Activated naive CD4-positive, alpha-beta T cell treated with anti-CD3 and anti-CD28 coated beads, Interleukin-2, amount 50 U/mL, for 16 hours (primary cell): ENCODE results near the gene PRSS35.
"Not testable (repeated sequence)": the region's sequence is repeated elsewhere in the genome, so short reads cannot be mapped to it uniquely, and the experiment has no call there.

Experiments
- DNase-seq: peaks from one replicate; pipeline ENCODE4 v3.0.0-alpha.2; 2020

PRSS35 gene

GRCh38 chr6:83511901-83512681 is at the start of gene PRSS35:
Gene PRSS35, plus strand, starts transcription at chr6:83512534. Its CDS starts 10,908 bp downstream, at chr6:83523442.
- DNase-seq, result no peak

DNA sequence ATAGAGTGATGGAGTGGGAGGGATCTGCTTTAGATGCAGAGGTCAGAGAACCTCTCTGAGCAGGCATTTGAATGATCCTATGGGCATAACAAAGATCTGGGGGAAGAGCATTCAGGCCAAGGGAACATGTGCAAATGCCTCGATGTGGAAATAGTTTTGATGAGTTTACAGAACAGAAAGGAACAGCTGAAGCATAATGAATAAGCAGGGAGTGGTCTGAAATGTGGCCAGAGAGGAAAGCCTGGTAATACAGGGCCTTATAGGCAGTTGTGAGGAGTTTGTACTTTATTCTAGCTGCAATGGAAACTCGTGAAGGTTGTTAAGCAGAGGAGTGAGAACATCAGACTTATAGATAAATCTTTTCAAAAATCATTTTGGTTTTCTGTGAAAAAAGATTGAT is 48.4 kb upstream of the PRSS35 start:
- no peak for DNase-seq

DNA sequence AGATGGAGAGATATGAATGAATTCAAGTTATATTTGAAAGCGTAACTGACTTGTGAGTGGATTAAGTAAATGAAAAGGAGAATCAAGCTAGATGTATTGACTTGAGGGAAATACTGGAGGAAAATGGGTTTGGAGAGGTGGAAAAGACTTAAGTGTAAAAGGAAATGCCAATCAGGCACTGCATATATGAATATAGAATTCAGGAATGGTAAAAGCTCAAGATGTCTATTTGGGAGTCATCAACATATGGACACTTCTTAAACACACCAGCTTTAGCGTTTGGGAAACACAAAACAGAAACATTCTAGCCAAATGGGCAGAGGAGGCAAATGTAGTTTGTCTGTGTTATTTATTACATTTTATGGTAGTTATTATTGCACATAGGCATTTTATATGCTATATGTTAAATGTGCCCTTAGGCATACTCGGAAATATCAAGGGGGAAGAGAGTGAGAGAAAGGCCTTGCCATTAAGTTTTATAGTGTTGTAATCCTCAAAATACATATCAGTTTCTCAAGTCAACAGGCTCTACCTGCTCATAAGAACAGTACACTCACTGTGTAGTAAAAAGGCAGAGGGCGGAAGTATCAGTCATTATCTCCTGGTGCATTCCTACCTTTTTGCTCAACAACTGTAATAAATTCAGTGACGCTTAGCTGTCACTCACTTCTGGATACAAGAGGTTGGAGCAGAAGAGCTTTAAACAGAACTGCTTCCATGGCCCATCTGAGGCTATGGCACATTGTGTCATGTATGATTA is 47.8 kb upstream of the PRSS35 start:
- DNase-seq, result no peak

DNA sequence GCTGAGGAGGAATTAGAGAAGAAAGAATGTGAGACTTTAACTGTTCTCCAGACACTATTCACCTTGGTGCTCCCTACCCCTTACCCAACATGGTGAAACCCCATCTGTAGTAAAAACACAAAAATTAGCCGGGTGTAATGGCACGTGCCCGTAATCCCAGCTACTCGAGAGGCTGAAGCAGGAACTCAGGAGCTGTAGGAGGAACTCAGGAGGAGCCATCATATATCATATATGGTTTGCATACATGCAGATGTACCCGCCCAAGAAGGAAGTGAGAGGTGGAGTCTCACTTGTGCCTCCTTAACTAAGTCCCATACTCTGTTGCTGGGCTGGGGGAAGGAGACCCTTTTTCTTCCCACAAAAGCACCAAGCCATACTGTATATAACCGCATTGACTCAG is 46.0 kb upstream of the PRSS35 start:
- no peak for DNase-seq

GRCh38 chr6:83467620-83468036 is 44.7 kb upstream of the PRSS35 start:
- DNase-seq, result no peak

DNA sequence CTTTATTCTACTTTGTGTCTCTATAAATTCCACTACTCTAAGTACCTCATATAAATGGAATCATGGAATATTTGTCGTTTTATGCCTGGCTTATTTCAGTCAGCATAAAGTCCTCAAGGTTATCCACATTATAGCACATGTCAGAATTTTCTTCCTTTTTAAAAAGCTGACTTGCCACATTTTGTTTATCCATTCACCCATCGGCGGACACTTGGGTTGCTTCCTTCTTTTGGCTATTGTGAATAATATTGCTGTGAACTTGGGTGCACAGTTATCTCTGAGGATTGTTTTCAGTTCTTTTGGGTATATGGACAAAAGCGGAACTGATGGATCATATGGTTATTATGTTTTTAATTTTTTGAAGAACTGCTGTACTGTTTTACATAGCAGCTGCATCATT is 42.3 kb upstream of the PRSS35 start:
- DNase-seq, result no peak

DNA sequence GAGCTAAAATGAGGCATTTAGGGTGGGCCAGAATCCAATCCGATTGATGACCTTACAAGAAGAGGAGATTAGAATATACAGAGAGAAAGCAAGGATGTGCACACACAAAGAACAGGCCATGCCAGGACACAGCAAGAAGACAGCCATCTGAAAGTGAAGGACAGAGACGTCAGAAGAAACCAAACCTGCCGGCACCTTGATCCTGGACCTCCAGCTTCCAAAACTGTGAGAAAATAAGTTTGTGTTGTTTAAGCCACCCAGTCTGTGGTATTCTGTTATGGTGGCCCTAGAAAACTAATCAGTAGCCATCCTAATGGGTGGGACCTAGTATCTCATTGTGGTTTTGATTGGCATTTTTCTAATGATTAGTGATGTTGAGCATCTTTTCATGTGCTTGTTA is 41.7 kb upstream of the PRSS35 start:
- DNase-seq, result no peak

DNA sequence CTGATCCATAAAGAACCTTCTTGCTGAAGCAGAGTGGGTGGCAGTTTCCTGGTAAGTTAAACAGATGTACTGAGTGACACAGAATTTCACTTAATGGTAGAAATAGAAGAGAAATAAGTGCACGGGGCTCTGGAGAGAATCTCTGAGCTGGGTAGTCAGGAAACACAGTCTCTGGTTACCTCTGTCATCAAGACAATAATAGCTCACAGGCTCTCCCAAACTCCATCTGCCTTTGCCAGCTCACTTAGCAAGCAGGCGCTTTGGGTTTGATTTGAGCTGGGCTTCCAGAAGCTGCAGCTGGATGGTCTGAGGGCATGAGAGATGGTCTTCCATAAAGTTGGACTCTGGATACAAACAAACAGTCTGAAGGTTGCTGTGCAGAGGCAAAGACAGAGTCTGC is 39.6 kb upstream of the PRSS35 start:
- DNase-seq, result no peak

DNA sequence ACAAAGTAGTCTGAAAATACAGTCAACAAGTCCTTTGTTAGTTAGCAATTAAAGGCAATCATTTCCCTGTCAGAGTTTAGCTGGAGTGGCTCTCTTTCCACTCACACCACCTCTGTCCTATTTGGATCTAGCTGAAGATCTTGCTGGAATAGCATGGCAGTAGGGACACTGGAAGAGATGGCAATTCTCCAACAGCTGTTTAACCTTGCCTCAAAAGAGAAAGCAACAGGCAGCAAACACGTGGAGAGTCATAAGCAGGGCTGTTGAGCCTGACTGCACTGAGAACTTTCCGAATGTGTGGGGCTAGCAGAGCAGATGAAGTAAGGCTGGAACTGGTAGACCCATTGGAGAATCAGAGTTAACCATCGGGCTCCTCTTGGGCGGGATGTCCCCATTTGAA is 38.0 kb upstream of the PRSS35 start:
- DNase-seq, result no peak

DNA sequence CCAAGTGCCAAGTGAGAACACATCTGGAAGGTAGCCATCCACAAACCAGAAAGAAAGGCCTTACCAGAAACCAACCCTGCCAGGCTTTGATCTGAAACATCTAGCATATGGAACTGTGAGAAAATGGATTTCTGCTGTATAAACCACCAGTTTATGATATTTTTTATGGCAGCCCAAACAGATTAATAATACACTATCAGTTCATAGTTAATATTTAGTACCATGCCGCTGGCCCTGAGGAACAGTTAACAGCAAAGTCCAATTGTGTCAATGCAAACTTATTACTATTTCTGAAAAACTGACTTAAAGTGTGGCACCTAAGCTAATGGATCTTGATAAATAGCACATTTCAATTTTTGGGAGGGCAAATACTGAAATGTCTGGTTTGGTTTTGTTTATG is 35.4 kb upstream of the PRSS35 start:
- DNase-seq, result no peak

DNA sequence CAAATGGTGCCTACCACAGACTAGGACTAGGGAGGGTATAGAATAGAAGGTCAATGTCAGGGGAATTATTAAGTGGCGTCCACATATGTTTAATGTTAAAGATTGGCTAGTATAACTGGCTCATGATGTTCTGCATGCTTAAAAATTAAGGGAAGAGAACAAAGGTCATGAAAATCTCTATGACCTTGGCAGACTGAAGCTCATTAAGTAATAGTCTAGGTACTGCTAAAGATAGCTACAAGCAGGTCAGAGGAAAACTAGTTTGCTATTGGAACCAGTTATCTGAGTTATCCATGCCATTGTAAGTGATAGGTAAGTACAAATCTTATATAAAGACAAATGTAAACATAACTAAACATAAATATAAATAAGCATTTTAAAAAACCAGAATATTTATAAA is 32.9 kb upstream of the PRSS35 start:
- no peak for DNase-seq

GRCh38 chr6:83480470-83480869 is 31.9 kb upstream of the PRSS35 start:
- no peak for DNase-seq

DNA sequence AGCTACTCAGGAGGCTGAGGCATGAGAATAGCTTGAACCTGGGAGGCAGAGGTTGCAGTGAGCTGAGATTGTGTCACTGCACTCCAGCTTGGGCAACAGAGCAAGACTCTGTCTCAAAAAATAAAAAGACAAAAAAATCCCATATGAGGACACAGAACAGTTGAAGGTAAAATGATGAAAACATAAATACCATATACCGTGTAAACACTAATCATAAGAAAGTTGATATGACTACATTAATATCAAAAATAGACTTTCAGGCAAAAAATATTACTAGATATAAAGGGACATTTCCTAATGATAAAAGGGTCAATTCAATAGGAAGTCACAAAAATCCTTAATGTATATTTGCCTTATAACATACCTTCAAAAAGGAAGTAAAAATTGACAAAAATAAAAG is 30.4 kb upstream of the PRSS35 start:
- DNase-seq, result not testable (repeated sequence)

DNA sequence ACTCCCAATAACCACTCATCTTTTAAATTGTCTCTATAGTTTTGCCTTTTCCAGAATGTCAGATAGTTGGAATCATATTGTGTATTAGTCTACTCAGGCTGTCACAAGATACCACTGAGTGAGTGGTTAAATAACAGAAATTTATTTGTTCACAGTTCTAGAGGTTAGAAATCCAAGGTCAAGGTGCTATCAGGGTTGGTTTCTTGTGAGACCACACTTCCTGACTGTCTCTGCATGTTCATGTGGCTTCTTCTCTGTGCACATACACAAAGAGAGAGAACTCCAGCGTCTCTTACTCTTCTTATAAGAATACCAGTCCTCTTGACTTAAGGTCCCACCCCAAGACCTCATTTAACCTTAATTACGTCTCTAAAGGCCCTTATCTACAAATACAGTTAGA is 23.9 kb upstream of the PRSS35 start:
- DNase-seq, result no peak

DNA sequence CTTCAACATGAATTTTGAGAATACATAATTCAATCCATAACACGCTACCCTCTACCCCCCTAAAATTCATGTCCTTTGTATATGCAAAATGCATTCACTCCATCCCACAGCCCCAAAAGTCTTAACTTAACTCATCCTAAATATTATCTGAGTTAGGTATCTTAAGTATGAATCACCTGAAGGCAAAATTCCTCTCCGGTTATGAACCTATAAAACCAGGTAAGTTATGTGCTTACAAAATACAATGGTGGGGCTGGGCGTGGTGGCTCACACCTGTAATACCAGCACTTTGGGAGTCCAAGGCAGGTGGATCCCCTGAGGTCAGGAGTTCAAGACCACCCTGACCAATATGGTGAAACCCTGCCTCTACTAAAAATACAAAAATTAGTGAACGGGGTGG is 23.5 kb upstream of the PRSS35 start:
- no peak for DNase-seq

DNA sequence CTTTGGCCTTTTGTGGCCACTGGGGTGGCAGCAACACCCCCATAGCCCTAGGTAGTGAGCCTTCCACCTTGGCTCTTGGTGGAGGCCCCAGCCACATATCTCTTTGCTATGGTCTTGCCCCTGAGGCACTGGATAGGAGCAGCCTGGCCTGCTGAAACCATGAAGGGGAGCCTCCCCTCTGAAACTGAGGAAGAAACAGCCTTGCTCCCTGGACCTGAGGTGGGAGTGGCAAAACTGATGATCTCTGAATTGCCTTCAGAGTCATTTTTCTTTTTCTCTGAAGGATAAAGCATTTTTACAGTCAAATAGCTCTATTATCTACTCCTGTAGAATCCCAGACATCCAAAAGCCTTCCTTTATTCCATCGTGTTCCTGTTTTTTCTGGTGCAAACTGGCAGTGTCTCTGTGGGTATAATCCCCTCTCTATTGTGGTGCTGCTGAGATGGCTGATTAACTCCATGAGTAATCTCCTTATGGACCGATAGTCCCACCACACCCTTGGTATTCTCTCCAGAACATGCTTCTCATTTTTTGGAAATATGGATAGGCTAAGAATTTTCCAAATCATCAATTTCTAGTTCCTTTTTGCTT is 22.0 kb upstream of the PRSS35 start:
- DNase-seq, result no peak

DNA sequence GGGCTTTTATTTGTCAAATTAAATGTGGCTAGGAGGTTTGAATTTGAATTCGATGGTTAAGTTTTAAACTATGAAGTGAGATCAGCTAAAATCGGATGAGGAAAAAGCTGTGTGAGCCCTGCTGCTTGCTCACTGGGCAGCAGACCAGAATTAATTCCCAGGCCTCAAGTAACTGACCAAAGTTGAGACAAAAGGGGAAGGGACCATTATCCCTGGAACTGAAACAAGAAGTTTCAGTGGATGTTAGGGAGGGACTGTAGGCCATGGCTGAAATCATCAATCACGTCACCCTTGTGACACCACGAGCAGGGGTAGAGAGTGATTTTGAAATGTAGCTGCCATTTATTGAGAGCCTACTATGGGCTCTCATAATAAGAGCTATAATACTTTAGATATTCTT is 7.0 kb upstream of the PRSS35 start:
- no peak for DNase-seq

GRCh38 chr6:83509441-83509840 is 2.9 kb upstream of the PRSS35 start:
- no peak for DNase-seq

- no peak for DNase-seq
These were observed 1.5 kb upstream of the PRSS35 start for GRCh38 chr6:83510791-83511190.

DNA sequence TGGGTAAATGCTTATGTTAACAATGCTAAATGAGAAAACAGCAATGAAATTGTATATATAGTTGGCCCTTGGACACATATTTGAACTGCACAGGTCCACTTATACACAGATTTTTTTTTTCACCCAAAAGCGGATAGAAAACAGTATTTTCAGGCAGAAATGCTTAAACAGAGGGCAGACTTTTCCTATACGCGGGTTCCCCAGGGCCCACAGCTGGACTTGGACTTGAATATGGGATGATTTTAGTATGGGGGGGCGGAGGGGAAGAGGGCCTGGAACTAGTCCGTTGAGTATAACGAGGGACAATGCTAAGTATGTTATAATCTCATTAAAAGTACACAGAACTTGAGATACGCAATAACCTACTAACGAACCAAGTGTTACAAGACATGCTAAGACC is 1.1 kb upstream of the PRSS35 start:
- no peak for DNase-seq

- no peak for DNase-seq
These were observed 2.1 kb downstream of the PRSS35 start for GRCh38 chr6:83514466-83514865.

DNA sequence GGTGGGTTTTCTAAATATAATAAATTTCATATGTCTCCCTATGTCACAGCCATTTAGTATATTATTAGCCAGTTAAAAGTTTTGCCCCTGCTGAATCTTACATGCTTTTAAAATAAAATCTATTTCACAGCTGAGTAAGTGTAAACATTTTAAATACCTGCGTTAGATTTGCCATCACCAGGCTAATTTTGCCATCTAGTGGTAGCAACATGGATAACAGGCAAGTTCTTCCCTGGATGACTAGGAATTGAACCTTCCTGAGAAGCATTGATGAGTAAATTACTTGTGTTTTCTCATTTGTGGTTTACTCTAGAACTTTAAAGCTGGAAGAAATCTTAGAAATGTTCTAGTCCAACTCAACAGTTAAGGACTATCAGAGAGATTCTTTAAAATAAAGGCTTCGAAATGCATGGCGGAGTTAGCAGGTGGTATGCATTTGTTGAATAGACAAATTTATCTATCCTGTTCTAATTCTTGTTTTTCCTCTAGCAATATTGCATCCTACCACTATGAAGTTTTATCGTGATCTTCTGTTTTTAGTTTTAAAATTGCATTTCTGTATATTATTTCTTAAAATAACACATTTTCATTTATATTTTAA is 2.6 kb downstream of the PRSS35 start:
- no peak for DNase-seq

DNA sequence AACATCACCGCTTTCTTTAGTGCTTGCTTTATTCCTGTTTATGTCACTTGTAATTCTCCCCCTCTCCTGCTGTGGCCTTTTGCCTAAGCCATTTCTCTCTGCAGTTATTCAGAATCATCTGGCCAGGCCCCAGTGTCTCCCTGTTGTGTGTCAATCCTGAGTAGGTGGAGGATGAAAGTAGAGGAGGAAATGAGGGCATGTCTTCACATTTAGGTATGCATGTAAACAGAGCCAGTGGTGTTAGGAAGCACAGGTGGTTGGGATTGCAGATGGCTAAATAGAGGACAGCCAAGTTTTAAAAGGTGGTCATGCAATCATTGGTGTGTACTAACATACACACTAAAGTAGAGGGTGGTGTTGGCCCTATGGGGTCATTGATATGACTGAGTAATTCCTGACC is 5.2 kb downstream of the PRSS35 start:
- no peak for DNase-seq
